ENCODE data around the gene RBCK1. TPM values are rescaled to one million over a fixed set of nuclear protein-coding genes. Genes with fewer than 3 reads are reported as not detected.

Gene RBCK1
- total and polyA plus RNA-seq, 9 of the 15 experiments (the other 6 are each of a cell fraction or from before 2014, with no cell fraction given): 5.9 to 59.3 (median 26.5) TPM

DNA sequence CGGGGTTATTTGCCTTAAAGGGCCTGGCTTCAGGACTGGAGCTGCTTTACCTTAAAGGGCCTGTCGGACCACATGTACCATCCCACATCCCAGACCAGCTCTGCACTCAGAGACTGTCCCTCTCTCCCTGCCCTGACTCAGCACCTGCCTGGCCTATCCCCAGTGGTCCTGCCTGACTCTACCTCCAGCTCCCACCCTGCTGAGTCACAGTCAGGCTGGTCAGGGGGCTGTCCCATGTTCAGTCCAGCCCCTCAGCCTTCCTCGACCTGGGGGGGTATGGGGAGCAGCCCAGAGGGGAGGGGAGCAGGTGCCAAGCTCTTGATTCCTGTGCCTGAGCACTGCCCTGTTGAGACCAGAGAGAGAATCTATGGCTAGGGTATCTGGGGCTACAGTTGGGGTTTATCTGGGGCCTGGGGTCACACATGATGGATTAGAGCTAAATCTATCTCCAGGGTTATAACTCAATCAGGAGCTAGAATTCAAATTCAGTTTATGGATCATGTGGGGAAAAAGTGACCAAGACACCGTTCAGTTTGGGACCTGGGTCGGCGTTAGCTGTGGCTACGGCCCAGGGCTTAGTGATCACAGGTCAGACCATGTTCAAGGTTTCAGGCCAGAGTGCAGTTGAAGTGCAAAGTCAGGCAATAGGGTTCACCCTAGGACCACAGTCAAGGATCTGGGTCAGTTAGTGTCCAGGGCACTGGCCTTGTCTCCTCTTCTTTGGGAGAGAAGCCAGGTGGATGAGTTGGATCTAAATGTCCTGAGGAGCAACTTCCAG, 36.9 kb upstream of the RBCK1 start (continued):
- TF ChIP-seq ARID4B (CRISPR knock-in tag; IDR thresholded peaks at IDR 0.05) (no peak), NR2F6 (CRISPR knock-in tag; IDR thresholded peaks at IDR 0.05) (no peak), CTBP1 (IDR thresholded peaks at IDR 0.05; ENCODE audit: borderline replicate concordance) (no peak; the same call in 1 of the 2 replicates), NR2C1 (IDR thresholded peaks at IDR 0.05) (no peak), NR2C1 (tag; IDR thresholded peaks at IDR 0.05) (no peak), THAP7 (CRISPR knock-in tag; IDR thresholded peaks at IDR 0.05) (no peak), ZNF274 (IDR thresholded peaks at IDR 0.05; ENCODE audit: borderline replicate concordance, low read depth, low read length) (no peak), ZNF239 (CRISPR knock-in tag; IDR thresholded peaks at IDR 0.05) (peak; percentile 4; the same call in 1 of the 2 replicates)
